Hematopoietic multipotent progenitor cell (in vitro differentiated cells): ENCODE data around the gene GTF2F2. TPM values are rescaled to one million over a fixed set of nuclear protein-coding genes. Genes with fewer than 3 reads are reported as not detected.
A peak's percentile ranks its signal among the peaks of the same experiment; 100 is the strongest.

ENCODE experiments used
- DNase-seq, 3 donors: peaks; one replicate each; pipeline ENCODE4 v3.0.0-alpha.2; 2011 to 2015; ENCODE audit warnings: low read depth in 2 of 3, low spot score in 2 of 3
- small RNA-seq: library from RNA; depleted of rRNA; stranded (forward); fragments of <200 nt; gene quantifications from one replicate; pipeline ENCODE3, GENCODE V24; 2012
- total RNA-seq: library from RNA; depleted of rRNA; stranded (reverse); fragments of >200 nt; gene quantifications from one replicate; pipeline ENCODE4 v1.2.3, GENCODE V29; 2012

GTF2F2 gene
- total RNA-seq, 1 donor = 9.7 TPM

DNA sequence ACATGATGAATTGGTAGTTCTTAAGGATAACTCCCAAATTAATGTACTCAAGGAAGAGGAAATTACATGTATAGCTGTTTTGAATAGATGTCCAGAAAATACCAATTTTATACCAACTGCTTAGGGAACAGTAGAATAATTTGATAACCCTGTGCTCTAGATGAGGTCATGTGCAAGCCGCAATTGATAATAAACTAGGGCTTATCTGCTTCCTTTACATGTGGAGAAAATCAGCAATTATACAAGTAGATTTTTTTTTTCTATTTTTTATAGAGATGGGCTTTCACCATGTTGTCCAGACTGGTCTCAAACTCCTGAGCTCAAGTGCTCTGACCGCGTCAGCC, 211.4 kb downstream of the GTF2F2 start:
- DNase-seq = no peak

DNA sequence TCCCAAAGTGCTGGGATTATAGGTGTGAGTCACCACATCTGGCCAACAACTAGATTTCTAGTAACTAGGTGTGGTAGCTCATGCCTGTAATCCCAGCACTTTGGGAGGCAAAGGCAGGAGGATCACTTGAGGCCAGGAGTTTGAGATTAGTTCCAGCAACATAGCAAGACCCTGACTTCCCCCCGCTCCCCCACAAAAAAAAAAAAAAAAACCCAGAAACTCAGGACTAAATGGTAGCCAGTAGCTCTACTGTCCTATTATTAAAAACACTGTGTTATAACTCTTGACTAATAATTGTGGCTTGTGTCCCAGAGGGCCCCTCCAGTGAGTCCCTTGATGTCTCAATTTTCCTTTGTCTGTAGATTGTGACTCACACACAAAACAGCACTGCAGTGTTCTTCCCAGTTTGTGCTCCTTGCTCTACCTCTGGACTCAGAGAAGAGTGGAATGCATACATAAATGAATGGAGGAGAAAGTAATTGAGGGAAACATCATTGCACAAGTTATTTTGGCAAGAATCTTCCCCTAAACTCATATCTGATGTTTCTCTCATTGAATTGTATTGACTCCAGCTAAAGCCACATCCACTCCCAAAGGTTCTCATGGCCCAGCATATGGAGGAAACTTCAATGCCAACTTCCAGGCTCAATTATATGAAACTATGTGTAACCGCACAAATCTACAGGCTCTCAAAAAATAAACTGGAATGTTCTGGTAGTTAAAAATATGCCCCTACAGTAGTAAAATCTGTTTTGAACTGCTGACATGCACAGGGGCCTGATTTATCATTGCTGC, 211.9 kb downstream of the GTF2F2 start:
- no peak for DNase-seq

GRCh38 chr13:45332831-45333219, 212.5 kb downstream of the GTF2F2 start:
- no peak for DNase-seq

GRCh38 chr13:45333251-45333976, 213.1 kb downstream of the GTF2F2 start:
- peak in 1 of 3 donors; percentile 24 for DNase-seq

Small RNA genes lying within 50 kb of the gene (small RNA-seq; reads per million reads assigned to genes)
- gene AL138693.1 (not detected), gene AL138963.2 (not detected)

Other genes with a start within 250 kb of the GTF2F2 start
- 1.3 TPM for gene NUFIP1, start 131.0 kb upstream of the GTF2F2 start, total RNA-seq
- 22.6 TPM for gene GPALPP1, start 131.0 kb upstream of the GTF2F2 start, total RNA-seq
- not detected for gene KCTD4, start 80.5 kb downstream of the GTF2F2 start, total RNA-seq
- gene TPT1, start 220.7 kb downstream of the GTF2F2 start, total RNA-seq = 1,632 TPM